T-helper 22 cell (primary cell): Measurements from ENCODE around the gene C3orf52.

Source experiments
- DNase-seq: peaks from one replicate; pipeline ENCODE4 v3.0.0-alpha.2; 2020; ENCODE audit warnings: low read depth

C3orf52 gene

DNA sequence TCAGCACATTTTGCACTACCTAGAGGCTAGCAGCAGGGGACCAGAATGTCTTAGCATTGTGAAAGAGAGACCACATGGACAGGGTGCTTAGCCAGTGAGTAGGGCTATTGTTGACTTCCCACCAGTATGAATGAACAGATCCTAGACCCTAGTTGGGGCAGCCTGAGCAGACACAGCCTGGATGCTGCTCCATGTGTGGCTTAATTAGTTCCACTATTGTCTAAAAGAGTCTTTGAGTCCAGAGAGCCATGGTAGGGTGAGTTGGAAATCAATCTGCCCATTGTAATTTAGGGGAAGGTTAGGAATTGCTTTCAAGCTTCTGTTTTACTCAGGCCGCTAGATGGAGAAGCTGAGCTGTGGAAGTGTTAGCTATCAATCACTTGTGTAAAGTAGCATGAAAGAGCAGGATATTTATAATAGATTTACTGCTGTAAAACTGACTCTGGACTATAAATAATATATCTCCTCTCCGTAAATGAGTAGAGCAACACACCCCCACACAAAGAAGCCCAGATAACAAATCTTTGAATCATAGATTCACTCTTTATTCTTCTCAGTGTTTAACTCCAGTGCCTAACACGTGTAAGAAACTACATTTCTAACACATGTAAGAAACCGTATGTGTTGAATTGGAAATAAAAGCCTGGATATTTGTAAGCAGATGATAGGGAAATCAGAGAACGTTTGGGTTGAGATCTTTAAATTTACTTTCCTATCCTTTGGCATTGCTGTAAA, 50.9 kb downstream of the C3orf52 start:
- no peak for DNase-seq

DNA sequence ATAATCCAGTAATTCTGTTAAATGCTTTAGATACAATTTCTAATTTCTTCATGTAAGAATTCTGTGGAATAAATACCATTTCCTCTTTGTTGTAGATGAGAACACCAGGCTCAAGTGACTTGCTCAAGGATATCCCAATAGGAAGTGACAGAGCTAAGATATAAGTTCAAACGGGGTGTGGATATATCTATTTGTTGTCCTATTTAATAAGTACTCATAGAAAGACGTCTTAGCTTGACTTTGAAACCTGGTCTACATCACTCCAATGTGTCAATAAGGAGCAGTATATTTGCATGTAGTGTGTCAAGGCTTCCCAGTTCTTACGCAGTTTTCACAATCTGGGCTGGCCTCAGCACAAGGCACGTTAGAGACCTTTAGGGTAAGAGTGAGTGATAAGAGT, 51.6 kb downstream of the C3orf52 start:
- no peak for DNase-seq

DNA sequence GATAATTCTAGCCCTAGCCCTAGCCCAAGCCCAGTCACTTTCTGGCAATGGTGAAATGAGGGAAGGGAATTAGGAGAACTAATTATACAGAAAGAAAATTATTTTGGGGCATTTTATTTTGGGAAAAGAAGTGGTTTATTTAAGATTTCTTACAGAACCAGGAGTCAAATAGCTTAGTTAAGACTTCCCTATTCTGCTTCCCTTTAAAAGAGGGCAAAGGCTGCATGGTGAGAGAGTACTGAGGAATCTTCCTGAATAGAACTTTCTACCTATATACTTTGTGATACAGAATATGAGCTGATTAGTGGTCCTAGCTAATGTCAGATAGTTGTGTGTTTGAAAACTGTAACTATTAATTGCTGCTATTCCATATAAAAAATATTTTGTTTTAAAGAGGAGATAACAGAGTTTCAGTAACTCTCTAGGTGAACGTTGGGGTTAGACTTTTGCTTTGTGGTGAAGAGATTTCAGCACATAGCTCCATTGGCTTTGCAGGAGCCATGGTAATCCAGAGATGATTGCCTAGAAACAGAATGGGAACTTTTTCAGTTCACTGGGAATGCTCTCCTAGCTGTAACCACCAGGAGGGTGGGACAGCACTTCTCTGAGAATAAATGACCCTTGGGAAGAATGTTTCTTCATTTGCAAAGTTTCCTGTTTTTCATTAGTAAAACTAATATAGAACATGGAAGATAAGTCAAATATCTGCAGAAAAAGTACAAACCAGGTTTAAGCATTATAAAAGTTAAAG, 52.2 kb downstream of the C3orf52 start:
- DNase-seq, result no peak

DNA sequence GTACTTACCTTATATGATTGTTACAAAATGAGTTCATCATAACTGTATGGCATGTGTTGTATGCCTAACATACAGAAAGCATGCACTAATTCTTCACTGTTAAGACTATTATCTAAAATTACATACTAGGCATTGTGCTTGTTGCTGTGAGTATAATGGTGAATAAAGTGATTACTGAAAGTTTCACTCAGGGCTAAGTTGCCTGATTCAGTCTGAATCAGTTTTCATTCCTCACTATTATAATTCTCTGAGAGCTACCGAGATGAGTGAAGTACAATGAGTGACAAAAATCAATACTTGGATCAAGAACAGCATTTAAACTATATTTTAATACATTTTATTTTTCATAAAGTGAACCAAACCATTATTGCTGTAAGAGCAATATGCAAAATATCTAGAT, 54.4 kb downstream of the C3orf52 start:
- DNase-seq, result no peak

DNA sequence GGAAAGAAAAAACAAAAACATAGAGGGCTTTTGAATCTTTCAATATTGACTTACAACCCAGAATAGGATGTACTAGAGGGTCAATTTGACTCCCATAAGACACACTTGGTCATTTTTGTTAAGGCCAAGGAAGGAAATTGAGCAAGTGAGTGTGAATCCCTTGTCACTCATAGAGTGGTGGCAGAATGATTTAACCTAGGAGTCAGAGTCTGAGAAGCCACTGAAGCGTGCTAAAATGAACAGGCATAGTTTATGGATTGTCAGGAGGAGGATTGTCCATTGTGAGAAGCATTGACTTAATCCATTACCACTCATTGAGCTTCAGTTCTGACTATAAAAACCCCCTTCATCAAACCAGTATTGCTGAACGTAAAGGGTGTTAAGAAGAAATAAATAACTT, 55.1 kb downstream of the C3orf52 start:
- DNase-seq, result no peak

DNA sequence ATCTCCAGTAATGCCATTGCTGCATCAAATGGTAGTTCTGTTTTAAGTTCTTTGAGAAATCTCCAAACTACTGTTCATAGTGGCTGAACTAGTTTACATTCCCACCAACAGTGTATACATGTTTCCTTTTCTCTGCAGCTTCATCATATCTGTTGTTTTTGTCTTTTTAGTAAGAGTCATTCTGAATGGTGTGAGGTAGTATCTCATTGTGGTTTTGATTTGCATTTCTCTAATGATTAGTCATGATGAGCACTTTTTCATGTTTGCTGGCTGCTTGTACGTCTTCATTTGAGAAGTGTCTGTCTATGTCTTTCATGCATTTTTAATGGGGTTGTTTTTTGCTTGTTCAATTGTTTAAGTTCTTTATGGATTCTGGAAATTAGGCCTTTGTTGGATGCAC, 57.1 kb downstream of the C3orf52 start:
- DNase-seq, result no peak

DNA sequence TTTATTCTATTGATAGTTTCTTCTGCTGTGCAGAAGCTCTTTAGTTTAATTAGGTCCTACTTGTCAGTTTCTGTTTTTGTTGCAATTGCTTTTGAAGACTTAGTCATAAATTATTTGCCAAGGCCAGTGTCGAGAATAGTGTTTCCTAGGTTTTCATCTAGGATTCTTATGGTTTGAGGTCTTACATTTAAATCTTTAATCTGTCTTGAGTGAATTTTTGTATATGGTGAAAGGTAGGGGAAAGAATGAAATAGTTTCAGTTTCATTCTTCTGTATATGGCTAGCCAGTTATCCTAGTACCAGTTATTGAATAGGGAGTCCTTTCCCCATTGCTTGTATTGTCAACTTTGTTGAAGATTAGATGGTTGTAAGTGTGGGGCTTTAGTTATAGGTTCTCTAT, 57.5 kb downstream of the C3orf52 start:
- no peak for DNase-seq

DNA sequence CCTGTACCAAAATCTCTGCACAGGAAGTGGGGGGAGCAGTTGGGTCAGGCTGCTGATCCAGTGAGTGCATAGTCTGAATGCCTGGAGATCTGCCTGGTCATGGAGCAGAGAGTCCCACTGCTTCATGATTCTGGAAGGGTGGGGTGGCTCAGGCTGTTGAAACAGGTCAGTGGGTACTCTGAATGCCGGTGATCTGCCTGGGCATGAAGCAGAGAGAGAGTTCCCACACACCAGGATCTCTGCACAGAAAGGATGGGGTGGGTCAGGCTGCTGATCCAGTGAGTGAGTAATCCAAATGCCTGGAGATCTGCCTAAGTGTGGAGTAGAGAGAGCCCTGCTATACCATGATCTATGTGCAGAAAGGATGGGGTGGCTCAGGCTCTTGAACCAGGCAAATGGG, 62.9 kb downstream of the C3orf52 start:
- DNase-seq, result no peak

DNA sequence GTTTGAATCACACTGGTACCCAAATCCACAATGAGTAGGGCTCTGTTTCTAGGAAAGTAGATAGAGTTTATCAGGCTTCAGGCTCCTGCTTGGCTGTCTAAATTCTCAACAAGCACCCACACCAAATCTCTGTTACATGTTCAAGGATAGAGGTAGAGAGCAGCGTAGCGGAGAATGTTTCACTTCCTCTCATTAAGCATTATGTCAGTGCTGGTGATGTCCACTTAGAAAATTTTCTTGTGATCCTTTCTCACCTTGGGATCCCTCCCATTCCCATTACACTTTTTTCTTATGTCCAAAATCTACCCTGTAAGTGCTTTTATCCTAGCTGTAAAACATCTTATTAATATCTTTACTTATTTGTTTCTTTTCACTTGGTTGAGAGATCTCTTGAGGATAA, 81.6 kb downstream of the C3orf52 start:
- no peak for DNase-seq
